Cortex of kidney (tissue), 1 donor: Measurements from ENCODE around the gene ECI2.
"Not testable (repeated sequence)": the region's sequence is repeated elsewhere in the genome, so short reads cannot be mapped to it uniquely, and the experiment has no call there.

ENCODE experiments used
- DNase-seq: peaks from one replicate; lab custom pipeline; 2025; lab: John Stamatoyannopoulos, UW

Gene ECI2

GRCh38 chr6:4139272-4139671 is 3.9 kb upstream of the ECI2 start:
- no peak for DNase-seq

GRCh38 chr6:4138186-4138585 is 2.8 kb upstream of the ECI2 start:
- no peak for DNase-seq

DNA sequence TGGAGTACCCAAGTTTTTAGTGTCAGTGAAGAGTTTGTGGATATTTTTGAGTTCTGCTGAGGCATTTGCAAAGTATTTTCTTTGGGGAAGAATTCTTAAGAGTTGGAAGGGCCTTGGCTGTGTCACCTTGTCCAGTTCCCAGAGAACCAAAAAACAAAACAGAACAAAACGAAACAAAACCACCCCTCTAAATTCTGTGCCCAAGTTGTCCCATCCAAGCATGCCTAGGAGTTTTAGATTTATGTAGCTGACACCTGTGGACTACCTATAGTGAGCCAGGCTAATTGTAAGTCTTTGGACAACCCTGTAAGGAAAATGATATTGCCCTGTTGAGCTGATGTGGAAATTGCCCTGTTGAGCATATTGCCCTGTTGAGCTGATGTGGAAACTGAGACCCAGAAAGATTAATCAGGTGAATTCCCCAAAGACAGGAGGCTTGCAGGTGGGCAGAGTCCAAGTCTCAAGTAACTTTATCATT is 1.0 kb upstream of the ECI2 start:
- no peak for DNase-seq

- DNase-seq: peak; percentile 61
These were observed 434 bp upstream of the ECI2 start for GRCh38 chr6:4135665-4136353.

DNA sequence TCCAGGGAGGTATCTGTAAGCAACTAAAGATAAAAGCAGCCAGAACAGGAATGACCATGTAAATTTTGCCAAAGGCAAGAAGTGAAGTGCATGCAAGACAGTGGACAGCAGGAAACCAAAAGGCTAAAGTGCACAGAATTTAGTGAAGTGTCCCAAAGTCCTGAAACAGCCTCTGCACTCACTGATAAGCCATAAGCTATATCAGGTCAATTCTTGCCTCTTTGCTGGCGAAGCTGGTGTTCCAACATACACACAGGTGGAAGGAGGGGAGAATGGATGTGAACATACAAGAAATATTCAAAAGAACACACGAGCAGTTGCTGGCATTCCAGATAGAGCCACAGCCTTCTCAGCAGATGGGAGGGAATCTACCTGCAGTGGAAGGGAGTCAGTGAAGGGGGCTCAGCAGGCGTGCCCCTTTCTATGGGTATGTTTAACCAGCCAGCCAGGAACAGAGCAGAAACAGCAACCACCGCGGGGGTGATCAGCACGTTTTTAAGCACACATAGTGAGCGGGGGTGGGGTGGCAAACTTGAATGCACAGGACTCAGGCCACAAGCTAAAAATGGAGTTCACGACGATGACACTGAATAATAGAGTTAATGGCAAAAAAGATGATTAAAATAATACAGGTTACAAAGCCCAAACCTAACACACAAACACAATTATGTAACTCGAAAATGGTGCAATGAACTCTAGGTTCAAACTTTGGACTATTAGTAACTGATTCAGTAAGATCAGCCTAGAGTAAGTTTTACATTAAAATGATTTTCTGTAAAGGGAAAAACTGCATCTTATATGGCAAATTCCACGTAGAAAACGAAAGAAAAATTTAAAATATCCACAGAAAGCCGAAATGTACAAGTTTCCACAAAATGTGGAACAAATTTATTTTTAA is 1.2 kb downstream of the ECI2 start:
- DNase-seq: no peak

DNA sequence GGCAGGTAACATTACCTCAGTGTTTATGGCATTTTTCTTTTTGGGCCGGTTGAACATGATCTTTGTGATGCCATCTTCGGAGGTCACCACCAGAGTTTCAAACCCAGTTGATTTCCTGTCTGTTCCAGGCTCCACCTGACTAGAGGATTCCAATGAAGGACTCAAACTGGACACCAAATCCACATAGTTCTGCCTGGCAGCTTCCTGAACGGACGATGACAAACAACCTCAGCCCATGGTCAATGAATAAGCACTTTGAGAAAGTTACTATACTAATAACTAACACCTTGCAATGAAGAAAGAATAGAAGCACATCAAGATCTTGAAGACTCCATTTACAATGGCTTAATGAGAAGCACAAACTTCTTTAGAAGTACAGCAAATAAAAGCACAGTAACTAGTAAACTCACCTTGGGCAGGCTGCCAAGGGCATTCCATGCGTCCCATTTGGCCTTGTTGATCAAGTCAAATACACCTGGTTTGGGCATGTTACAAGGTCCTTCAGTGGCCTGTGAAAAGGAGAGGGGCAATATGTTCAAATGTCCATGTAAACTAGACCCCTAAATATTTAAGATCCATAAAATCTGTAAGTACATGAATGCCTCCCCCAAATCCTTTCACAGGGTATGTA is 4.9 kb downstream of the ECI2 start:
- DNase-seq: no peak

- DNase-seq: no peak
These were observed 5.9 kb downstream of the ECI2 start for GRCh38 chr6:4129446-4129845.

GRCh38 chr6:4128748-4129147 is 6.6 kb downstream of the ECI2 start:
- DNase-seq: no peak

DNA sequence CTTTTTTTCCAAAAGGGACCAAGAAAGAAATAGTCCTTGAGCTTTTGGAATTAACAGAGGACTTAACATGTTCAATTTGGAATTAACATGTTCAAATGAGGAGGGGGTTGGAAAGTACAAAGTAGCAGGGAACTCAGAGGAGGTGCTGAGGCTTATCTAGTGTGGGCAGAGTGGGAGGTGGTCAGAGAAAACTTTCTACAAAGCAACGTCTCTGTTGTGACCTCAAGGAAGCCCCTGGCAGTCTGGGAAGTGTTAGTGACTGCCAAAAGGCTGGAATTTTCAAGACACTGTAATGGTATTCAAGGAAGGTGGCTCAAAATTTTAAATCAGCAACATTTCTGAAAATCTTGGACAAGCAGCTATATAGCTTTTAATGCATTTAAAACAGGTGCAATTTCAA is 7.3 kb downstream of the ECI2 start:
- DNase-seq: no peak

DNA sequence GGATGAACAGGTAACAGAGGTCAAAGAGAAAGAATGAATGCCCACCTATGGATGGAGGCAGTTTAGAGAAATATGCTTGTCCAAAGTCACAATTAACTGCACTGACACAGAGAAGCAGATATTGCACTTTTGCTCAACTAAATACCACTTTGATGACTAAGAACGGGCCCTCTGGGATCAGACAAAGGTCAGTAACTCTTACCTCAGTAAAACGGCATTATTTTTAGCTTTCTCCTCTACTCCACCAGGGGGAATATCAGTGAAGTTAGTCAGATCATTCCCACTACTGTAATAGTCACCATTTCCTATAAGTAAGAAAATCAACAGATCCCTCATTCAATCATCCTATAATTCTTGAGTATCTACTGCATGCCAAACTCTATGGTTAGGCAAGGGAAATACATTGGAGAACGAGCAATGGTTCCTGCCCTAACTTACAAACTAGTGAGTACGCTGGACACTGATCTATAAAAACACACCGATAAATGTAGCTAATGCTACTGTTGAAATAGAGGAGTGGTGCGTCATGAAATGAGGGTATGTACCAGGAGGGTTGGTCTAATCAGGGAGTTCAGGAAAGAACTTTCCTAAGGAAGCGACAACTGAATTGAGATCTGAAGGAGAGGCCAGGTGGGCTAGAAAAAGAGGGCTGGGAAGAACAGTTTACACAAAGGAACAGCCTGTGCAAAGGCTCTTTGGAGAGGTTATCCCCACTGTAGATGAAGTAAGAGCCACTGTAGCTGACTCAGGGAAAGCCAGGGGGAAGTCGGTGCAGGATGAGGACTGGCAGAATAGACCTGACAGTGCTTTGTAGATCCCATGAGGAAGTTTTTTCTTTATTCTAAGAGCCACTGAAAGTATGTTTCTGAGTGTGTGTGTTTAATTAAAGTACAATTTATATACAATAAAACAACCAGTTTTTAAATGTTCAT is 9.2 kb downstream of the ECI2 start:
- DNase-seq: no peak

DNA sequence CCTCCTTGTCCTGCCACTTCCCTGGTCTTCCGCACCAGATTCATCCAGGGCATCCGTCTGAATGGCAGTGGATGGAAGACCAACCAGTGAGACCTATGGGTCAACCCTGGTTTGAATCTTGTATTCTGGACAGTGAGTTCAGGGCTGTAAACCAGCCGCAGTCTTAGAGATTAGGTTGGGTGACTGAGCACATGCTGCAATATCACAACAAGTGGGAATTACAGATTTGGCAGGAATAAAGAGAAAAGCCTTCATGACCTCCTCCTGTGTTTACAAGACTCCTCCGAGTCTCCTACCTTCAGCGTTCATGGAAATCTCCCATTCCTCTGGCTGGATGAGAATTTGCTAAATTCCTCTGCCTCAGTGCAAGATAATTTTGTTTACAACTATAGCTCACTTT is 9.9 kb downstream of the ECI2 start:
- no peak for DNase-seq

DNA sequence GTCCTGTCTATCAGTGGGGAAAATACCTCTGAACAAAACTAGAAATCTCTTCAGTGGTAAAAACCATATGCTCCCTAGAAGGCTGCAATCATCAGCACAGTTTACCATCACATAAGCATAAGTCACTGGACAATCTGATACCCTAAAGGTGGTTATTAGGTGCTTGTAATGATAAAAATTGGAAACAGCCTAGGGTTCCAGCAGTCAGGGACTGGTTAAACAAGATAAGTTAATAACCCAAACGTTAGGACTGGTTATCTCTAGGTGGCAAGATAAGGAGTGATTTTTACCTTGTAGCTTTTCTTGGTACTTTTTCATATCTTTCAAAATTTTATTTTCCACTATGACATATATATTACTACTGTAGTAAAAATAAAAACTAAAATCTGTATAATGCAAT is 11.0 kb downstream of the ECI2 start:
- no peak for DNase-seq

DNA sequence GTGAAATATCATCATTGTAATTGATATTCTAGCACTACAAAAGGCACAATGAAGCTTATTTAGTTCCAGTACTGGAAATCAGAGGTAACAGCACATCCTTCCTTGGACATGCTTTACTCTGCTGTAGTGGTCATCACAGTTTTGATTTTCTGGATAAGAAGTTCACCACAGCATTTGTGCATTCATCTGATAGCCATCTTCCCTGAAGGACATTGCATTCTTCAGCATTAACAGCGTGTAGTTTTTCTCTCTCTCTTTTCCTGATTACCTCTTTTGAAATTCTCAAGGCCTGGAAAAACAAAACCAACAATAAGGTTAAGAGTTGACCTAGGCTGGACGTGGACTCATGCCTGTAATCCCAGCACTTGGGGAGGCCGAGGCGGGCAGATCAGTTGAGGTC is 19.6 kb downstream of the ECI2 start:
- DNase-seq: no peak

DNA sequence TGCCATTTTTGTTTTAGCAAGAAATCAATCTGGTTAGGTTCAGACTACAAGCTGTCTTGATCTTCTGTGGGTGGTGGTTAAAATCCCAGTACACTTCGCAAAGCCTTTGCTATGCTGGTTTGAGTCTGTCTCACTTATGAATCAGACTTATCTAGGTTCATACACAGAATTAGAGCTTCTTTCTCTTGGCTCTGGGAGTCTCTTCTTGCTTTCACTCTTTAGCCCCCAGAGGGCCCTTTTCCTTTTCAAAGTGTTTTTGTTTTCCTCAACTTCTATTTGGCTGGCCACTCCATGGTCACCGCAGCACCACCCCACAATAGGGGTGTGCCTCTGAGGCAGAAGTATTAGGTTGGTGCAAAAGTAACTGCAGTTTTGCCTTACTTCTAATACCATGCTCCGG is 21.3 kb downstream of the ECI2 start:
- DNase-seq: no peak

- DNase-seq: no peak
These were observed 21.7 kb downstream of the ECI2 start for GRCh38 chr6:4113649-4114048.

GRCh38 chr6:4112366-4112765 is 23.0 kb downstream of the ECI2 start:
- DNase-seq: no peak

DNA sequence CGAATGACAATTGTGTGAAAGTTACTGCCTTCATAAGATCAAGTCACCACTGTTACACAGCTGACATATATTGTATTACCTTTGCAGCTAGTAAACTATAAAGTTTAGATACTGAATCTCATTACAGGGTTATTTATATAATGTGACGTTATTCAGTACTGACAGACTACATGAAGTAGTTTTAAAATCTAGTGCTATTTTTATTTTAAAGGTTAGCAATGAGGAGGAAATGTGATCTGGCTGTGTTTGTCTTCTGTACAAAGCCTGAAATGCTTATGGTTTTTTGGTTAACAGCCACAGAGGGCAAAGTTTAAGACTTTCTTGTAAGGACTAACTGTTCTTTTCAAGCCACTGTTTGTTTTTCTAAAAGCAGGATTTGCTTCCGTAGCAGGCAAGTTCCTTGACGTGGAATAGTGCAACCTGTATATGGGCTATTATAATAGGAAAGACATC is 26.0 kb downstream of the ECI2 start:
- not testable (repeated sequence) for DNase-seq

GRCh38 chr6:4108561-4109093 is 26.7 kb downstream of the ECI2 start:
- no peak for DNase-seq

DNA sequence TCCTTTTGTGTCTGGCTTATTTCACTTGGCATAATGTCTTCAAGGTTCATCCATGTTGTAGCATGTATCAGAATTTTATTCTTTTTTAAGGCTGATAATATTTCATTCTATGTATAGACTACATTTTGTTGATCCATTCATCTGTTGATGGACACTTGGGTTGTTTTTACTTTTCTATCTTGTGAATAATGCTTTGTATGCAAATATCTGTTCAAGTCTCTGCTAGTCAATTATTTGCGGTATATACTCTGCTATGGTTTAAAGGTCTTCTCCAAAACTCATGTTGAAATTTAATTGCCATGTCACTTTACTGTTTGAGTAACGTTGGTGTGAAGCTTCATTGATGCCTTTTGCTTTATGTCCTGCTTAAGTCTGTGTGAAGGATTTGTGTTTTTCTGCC is 27.5 kb downstream of the ECI2 start:
- no peak for DNase-seq

GRCh38 chr6:4105980-4106536 is 29.3 kb downstream of the ECI2 start:
- no peak for DNase-seq

- no peak for DNase-seq
These were observed 31.4 kb downstream of the ECI2 start for GRCh38 chr6:4103929-4104328.
